Trophoblast cell (in vitro differentiated cells and primary cell): ENCODE results near the gene MARCHF2.

Experiments
- DNase-seq, 2 donors: peaks; one replicate each; pipeline ENCODE4 v3.0.0-alpha.2; 2016
- H2AFZ ChIP-seq: 2 replicates; pipeline ENCODE4 v1.6.1; 2013; ENCODE audit warnings: low read length, moderate library complexity, mild to moderate bottlenecking; ENCODE audit not compliant: insufficient read depth, poor library complexity
- H2AK5ac ChIP-seq: 2 replicates; pipeline ENCODE4 v1.6.1; 2013; ENCODE audit warnings: mild to moderate bottlenecking, low read length
- H2BK120ac ChIP-seq: 2 replicates; pipeline ENCODE4 v1.6.1; 2013; ENCODE audit warnings: low read length, mild to moderate bottlenecking, moderate library complexity; ENCODE audit not compliant: insufficient read depth, poor library complexity
- H2BK12ac ChIP-seq: 2 replicates; pipeline ENCODE4 v1.6.1; 2013; ENCODE audit warnings: mild to moderate bottlenecking, low read length, moderate library complexity
- H2BK5ac ChIP-seq: 2 replicates; pipeline ENCODE4 v1.6.1; 2013; ENCODE audit warnings: low read length, low read depth, moderate library complexity, mild to moderate bottlenecking; ENCODE audit not compliant: poor library complexity
- H3K14ac ChIP-seq: 2 replicates; pipeline ENCODE4 v1.6.1; 2013; ENCODE audit warnings: mild to moderate bottlenecking, low read length
- H3K18ac ChIP-seq: 2 replicates; pipeline ENCODE4 v1.6.1; 2013; ENCODE audit warnings: mild to moderate bottlenecking, low read length
- H3K23ac ChIP-seq: 2 replicates; pipeline ENCODE4 v1.6.1; 2013; ENCODE audit warnings: low read length
- H3K27ac ChIP-seq: 2 replicates; pipeline ENCODE4 v1.5.1; 2013; ENCODE audit warnings: low read depth, mild to moderate bottlenecking, inconsistent platforms, low read length, moderate library complexity
- H3K27me3 ChIP-seq: 2 replicates; pipeline ENCODE4 v1.6.1; 2013; ENCODE audit warnings: inconsistent platforms, mild to moderate bottlenecking, low read length, moderate library complexity; ENCODE audit not compliant: insufficient read depth
- H3K36me3 ChIP-seq, 2 experiments: 1 replicate in 1 of 2; 2 replicates in 1 of 2; pipeline ENCODE4 v1.6.1; 2013; ENCODE audit warnings: low read length in 2 of 2, mild to moderate bottlenecking in 2 of 2, moderate library complexity in 1 of 2; ENCODE audit not compliant: insufficient read depth in 2 of 2, control insufficient read depth in 1 of 2
- H3K4ac ChIP-seq: 2 replicates; pipeline ENCODE4 v1.6.1; 2013; ENCODE audit warnings: low read depth, mild to moderate bottlenecking, low read length, moderate library complexity
- H3K4me1 ChIP-seq, 2 experiments: 1 replicate in 1 of 2; 2 replicates in 1 of 2; pipeline ENCODE4 v1.6.1; 2013; ENCODE audit warnings: low read length in 2 of 2, mild to moderate bottlenecking in 2 of 2, moderate library complexity in 1 of 2; ENCODE audit not compliant: insufficient read depth in 2 of 2, control insufficient read depth in 1 of 2
- H3K4me2 ChIP-seq: 2 replicates; pipeline ENCODE4 v1.6.1; 2013; ENCODE audit warnings: inconsistent platforms, mild to moderate bottlenecking, low read length, moderate library complexity
- H3K4me3 ChIP-seq: 2 replicates; pipeline ENCODE4 v1.5.1; 2013; ENCODE audit warnings: mild to moderate bottlenecking, low read depth, low read length, inconsistent platforms
- H3K79me1 ChIP-seq: one replicate; pipeline ENCODE4 v1.6.1; 2013; ENCODE audit warnings: low read length
- H3K79me2 ChIP-seq: 2 replicates; pipeline ENCODE4 v1.6.1; 2013; ENCODE audit warnings: low read length, mild to moderate bottlenecking; ENCODE audit not compliant: control insufficient read depth, insufficient read depth, poor library complexity
- H3K9ac ChIP-seq: 2 replicates; pipeline ENCODE4 v1.6.1; 2013; ENCODE audit warnings: mild to moderate bottlenecking, low read length
- H3K9me3 ChIP-seq: 2 replicates; pipeline ENCODE4 v1.6.1; 2013; ENCODE audit warnings: low read depth, mild to moderate bottlenecking, control low read depth, inconsistent platforms, low read length; ENCODE audit not compliant: insufficient read depth
- H4K12ac ChIP-seq: 2 replicates; pipeline ENCODE4 v1.6.1; 2013; ENCODE audit warnings: low read depth, mild to moderate bottlenecking, low read length, moderate library complexity
- H4K8ac ChIP-seq: 2 replicates; pipeline ENCODE4 v1.6.1; 2013; ENCODE audit warnings: low read depth, mild to moderate bottlenecking, low read length, moderate library complexity
- H4K91ac ChIP-seq: one replicate; pipeline ENCODE4 v1.6.1; 2013; ENCODE audit warnings: low read depth, mild to moderate bottlenecking, low read length, moderate library complexity
- WGBS: extraction: QIAGEN DNeasy Blood & Tissue Kit; methylation state at CpG from one replicate; pipeline ENCODE4 v1.1.7; 2013; ENCODE audit warnings: missing lambda C conversion rate; ENCODE audit not compliant: insufficient read length, insufficient coverage; ENCODE audit errors: extremely low coverage; 5-methylcytosine and 5-hydroxymethylcytosine counted together

The MARCHF2 gene

GRCh38 chr19:8396563-8397203, 16.4 kb upstream of the MARCHF2 start:
- Histone ChIP-seq H4K12ac (no peak overlapping the region), H3K18ac (no peak overlapping the region), H3K36me3 (peaks cover 14 to 15% of the 10 kb centered on the region in 2 experiments), H3K4ac (peak overlapping the region; percentile 48), H3K23ac (no peak overlapping the region), H3K14ac (no peak overlapping the region), H4K91ac (no peak overlapping the region), H3K4me3 (no peak overlapping the region), H3K79me1 (peaks cover 3% of the 10 kb centered on the region), H4K8ac (no peak overlapping the region), H2BK5ac (no peak overlapping the region), H3K27ac (no peak overlapping the region), H3K9ac (no peak overlapping the region), H3K4me2 (no peak overlapping the region), H2BK120ac (no peak overlapping the region), H3K9me3 (no peaks in the 10 kb centered on the region), H2BK12ac (no peak overlapping the region), H2AK5ac (no peak overlapping the region), H2AFZ (no peak overlapping the region), H3K27me3 (no peaks in the 10 kb centered on the region), H3K79me2 (peaks cover 18% of the 10 kb centered on the region), H3K4me1 (peaks cover 20 to 21% of the 10 kb centered on the region in 2 experiments)
- WGBS: no CpG with 5 or more reads among the region's 22 CpGs
- peak; percentile 76 to 91 for DNase-seq

GRCh38 chr19:8397271-8397670, 15.8 kb upstream of the MARCHF2 start:
- peaks cover 19 to 21% of the 10 kb centered on the region in 2 experiments for H3K36me3 ChIP-seq
- peaks cover 20 to 21% of the 10 kb centered on the region in 2 experiments for H3K4me1 ChIP-seq
- H3K27me3 ChIP-seq: no peaks in the 10 kb centered on the region
- H3K79me1 ChIP-seq: peaks cover 3% of the 10 kb centered on the region
- H3K4ac ChIP-seq: peak overlapping the region; percentile 37
- H2AFZ ChIP-seq: no peak overlapping the region
- no peak overlapping the region for H2BK5ac ChIP-seq
- no peak overlapping the region for H3K4me2 ChIP-seq
- no peak overlapping the region for H2BK120ac ChIP-seq
- H3K79me2 ChIP-seq: peaks cover 13% of the 10 kb centered on the region
- H4K8ac ChIP-seq: peak overlapping the region; percentile 12
- WGBS: no CpG with 5 or more reads among the region's 7 CpGs
- H2BK12ac ChIP-seq: no peak overlapping the region
- no peak overlapping the region for H3K23ac ChIP-seq
- no peak overlapping the region for H3K9ac ChIP-seq
- H3K14ac ChIP-seq: peak overlapping the region; percentile 34
- H2AK5ac ChIP-seq: peak overlapping the region; percentile 32
- H3K27ac ChIP-seq: no peak overlapping the region
- H3K9me3 ChIP-seq: peaks cover 3% of the 10 kb centered on the region
- H3K4me3 ChIP-seq: no peak overlapping the region
- H4K12ac ChIP-seq: no peak overlapping the region
- DNase-seq: peak in 1 of 2 donors; percentile 48
- H4K91ac ChIP-seq: no peak overlapping the region
- H3K18ac ChIP-seq: peak overlapping the region; percentile 34

GRCh38 chr19:8397746-8398310, 15.3 kb upstream of the MARCHF2 start:
- Histone ChIP-seq H2BK120ac (no peak overlapping the region), H2BK5ac (no peak overlapping the region), H3K4me3 (no peak overlapping the region), H3K4ac (no peak overlapping the region), H3K4me2 (no peak overlapping the region), H3K14ac (no peak overlapping the region), H2AK5ac (no peak overlapping the region), H3K18ac (peak overlapping the region; percentile 2), H2BK12ac (no peak overlapping the region), H3K9ac (no peak overlapping the region), H3K79me1 (peaks cover 3% of the 10 kb centered on the region), H3K27me3 (no peaks in the 10 kb centered on the region), H3K79me2 (peaks cover 12% of the 10 kb centered on the region), H3K27ac (no peak overlapping the region), H3K23ac (no peak overlapping the region), H4K91ac (no peak overlapping the region), H3K36me3 (peaks cover 24 to 26% of the 10 kb centered on the region in 2 experiments), H4K8ac (no peak overlapping the region), H3K9me3 (peaks cover 3% of the 10 kb centered on the region), H3K4me1 (peaks cover 20 to 21% of the 10 kb centered on the region in 2 experiments), H4K12ac (no peak overlapping the region), H2AFZ (no peak overlapping the region)
- DNase-seq: peak in 1 of 2 donors; percentile 25
- no CpG with 5 or more reads among the region's 10 CpGs for WGBS

- Histone ChIP-seq H3K18ac (no peak overlapping the region), H3K23ac (no peak overlapping the region), H2BK120ac (no peak overlapping the region), H3K4ac (no peak overlapping the region), H3K79me2 (peaks cover 9% of the 10 kb centered on the region), H2BK5ac (no peak overlapping the region), H3K4me2 (no peak overlapping the region), H2BK12ac (no peak overlapping the region), H3K14ac (no peak overlapping the region), H3K4me3 (no peak overlapping the region), H3K27me3 (no peaks in the 10 kb centered on the region), H2AFZ (no peak overlapping the region), H3K4me1 (peaks cover 20 to 21% of the 10 kb centered on the region in 2 experiments), H4K8ac (no peak overlapping the region), H3K79me1 (peaks cover 3% of the 10 kb centered on the region), H3K9ac (no peak overlapping the region), H4K91ac (no peak overlapping the region), H2AK5ac (no peak overlapping the region), H3K36me3 (peaks cover 29 to 32% of the 10 kb centered on the region in 2 experiments), H3K9me3 (peaks cover 3% of the 10 kb centered on the region), H4K12ac (no peak overlapping the region), H3K27ac (no peak overlapping the region)
- peak; percentile 82 to 88 for DNase-seq
- WGBS: no CpG with 5 or more reads among the region's 9 CpGs
These were observed 14.8 kb upstream of the MARCHF2 start for GRCh38 chr19:8398311-8398771.
